Right cardiac atrium (tissue), 5 donors: Measurements from ENCODE around the gene NUB1. TPM values are rescaled to one million over a fixed set of nuclear protein-coding genes. Genes with fewer than 3 reads are reported as not detected.

Source experiments
- ATAC-seq, 2 donors: fragments of 200-7000 bp; cut with Tn5 transposase; one replicate each; pipeline versions ENCODE4 v1.8.0 to v1.9.1; 2020; ENCODE audit warnings: moderate library complexity in 2 of 2, mild to moderate bottlenecking in 1 of 2
- DNase-seq, 3 donors: peaks; one replicate each; pipeline ENCODE4 v3.0.0-alpha.2; 2020
- H3K27ac ChIP-seq: one replicate; pipeline ENCODE4 v1.5.1; 2013; ENCODE audit warnings: mild to moderate bottlenecking, low read length, control low read depth, moderate library complexity
- H3K27me3 ChIP-seq: one replicate; pipeline ENCODE4 v1.6.1; 2013; ENCODE audit not compliant: control insufficient read depth, insufficient read depth
- H3K4me1 ChIP-seq: one replicate; pipeline ENCODE4 v1.6.1; 2013; ENCODE audit warnings: low read length; ENCODE audit not compliant: control insufficient read depth, insufficient read depth
- H3K4me3 ChIP-seq: one replicate; pipeline ENCODE4 v1.5.1; 2013; ENCODE audit warnings: low read length, control low read depth
- H3K9me3 ChIP-seq: one replicate; pipeline ENCODE4 v1.6.1; 2013; ENCODE audit warnings: low read length; ENCODE audit not compliant: control insufficient read depth
- WGBS: extraction: QIAGEN DNeasy Blood & Tissue Kit; methylation state at CpG from one replicate; pipeline ENCODE4 v1.1.7; 2013; 5-methylcytosine and 5-hydroxymethylcytosine counted together
- intact Hi-C, 4 donors: fragments of 100-400 bp; cut with DNase I; formaldehyde crosslinking; loops; one replicate each; pipeline versions ENCODE4 v1.11.0 to v1.14.0; 2022 to 2023
- polyA plus RNA-seq: library from polyadenylated mRNA; stranded (reverse); fragments of 200-250 nt; gene quantifications from one replicate; pipeline ENCODE4 v1.2.3, GENCODE V29; 2013
- total RNA-seq, 4 donors: library from RNA; stranded (reverse); fragmentation: NEBNext Ultra II Directional; extraction: Animal tissue kit (Norgen Biotek cat#: 25700); gene quantifications; one replicate each; pipeline ENCODE4 v1.2.1, GENCODE V29; 2021
- donor health status: healthy with polysubstance abuse.
- donor health status: DM: no; HTN: yes; CAD: no.
- donor health status: DM: no; HTN: no; CAD: no.
- donor health status: DM: no; HTN: yes; CAD: no; lungs with severe emphysema.
- donor health status: DM: yes; HTN: yes; CAD: no.

NUB1 gene
- total and polyA plus RNA-seq, 5 donors, result 24.1 to 42.4 (median 38.6) TPM

- Histone ChIP-seq H3K27me3 (no peaks in the 10 kb centered on the region), H3K9me3 (no peaks in the 10 kb centered on the region), H3K4me3 (no peak overlapping the region), H3K4me1 (no peaks in the 10 kb centered on the region), H3K27ac (no peak overlapping the region)
- WGBS, result 20% methylated on average over 7 of the region's 7 CpGs
- no peak for ATAC-seq
- intact Hi-C loops, result loop anchor here (2.0 to 10.0 kb wide), 4 partner anchors 58 to 182 kb away; partner anchors contain the start of gene SMARCD3 (in 2 of the 4)
- no peak for DNase-seq
These were observed 36.8 kb upstream of the NUB1 start for GRCh38 chr7:151304856-151305255.

GRCh38 chr7:151306374-151306773, 35.2 kb upstream of the NUB1 start:
- ATAC-seq (no peak), DNase-seq (no peak)
- H3K4me1 ChIP-seq, result no peaks in the 10 kb centered on the region
- 87% methylated on average over 8 of the region's 8 CpGs for WGBS
- H3K4me3 ChIP-seq, result no peak overlapping the region
- H3K27me3 ChIP-seq, result no peaks in the 10 kb centered on the region
- H3K9me3 ChIP-seq, result no peaks in the 10 kb centered on the region
- H3K27ac ChIP-seq, result no peak overlapping the region
- intact Hi-C loops, result loop anchor here in 1 of 4 donors (10.0 kb wide), 1 partner anchor 182 kb away; no protein-coding TSS in a partner anchor

- Histone ChIP-seq H3K27me3 (no peaks in the 10 kb centered on the region), H3K4me1 (no peaks in the 10 kb centered on the region), H3K27ac (no peak overlapping the region), H3K9me3 (no peaks in the 10 kb centered on the region), H3K4me3 (no peak overlapping the region)
- no peak for DNase-seq
- intact Hi-C loops, result loop anchor here in 1 of 4 donors (10.0 kb wide), 1 partner anchor 182 kb away; no protein-coding TSS in a partner anchor
- WGBS, result 74% methylated on average over 3 of the region's 3 CpGs
- no peak for ATAC-seq
These were observed 34.8 kb upstream of the NUB1 start for GRCh38 chr7:151306860-151307259.

- Histone ChIP-seq H3K4me1 (no peaks in the 10 kb centered on the region), H3K9me3 (no peaks in the 10 kb centered on the region), H3K4me3 (no peak overlapping the region), H3K27me3 (no peaks in the 10 kb centered on the region), H3K27ac (no peak overlapping the region)
- no peak for ATAC-seq
- intact Hi-C loops, result loop anchor here in 1 of 4 donors (10.0 kb wide), 1 partner anchor 183 kb away; no protein-coding TSS in a partner anchor
- no peak for DNase-seq
- 79% methylated on average over 7 of the region's 7 CpGs for WGBS
These were observed 34.1 kb upstream of the NUB1 start for GRCh38 chr7:151307536-151307935.

GRCh38 chr7:151308256-151308655, 33.4 kb upstream of the NUB1 start:
- intact Hi-C loops, result loop anchor here in 1 of 4 donors (10.0 kb wide), 1 partner anchor 183 kb away; no protein-coding TSS in a partner anchor
- Histone ChIP-seq H3K4me3 (no peak overlapping the region), H3K27me3 (no peaks in the 10 kb centered on the region), H3K9me3 (no peaks in the 10 kb centered on the region), H3K4me1 (no peaks in the 10 kb centered on the region), H3K27ac (no peak overlapping the region)
- DNase-seq, result no peak
- 88% methylated on average over 6 of the region's 6 CpGs for WGBS
- no peak for ATAC-seq

- 87% methylated on average over 8 of the region's 8 CpGs for WGBS
- no peaks in the 10 kb centered on the region for H3K27me3 ChIP-seq
- intact Hi-C loops, result loop anchor here in 1 of 4 donors (10.0 kb wide), 1 partner anchor 184 kb away; no protein-coding TSS in a partner anchor
- no peaks in the 10 kb centered on the region for H3K9me3 ChIP-seq
- ATAC-seq (no peak), DNase-seq (no peak)
- H3K4me1 ChIP-seq, result peaks cover 1% of the 10 kb centered on the region
- H3K27ac ChIP-seq, result no peak overlapping the region
- no peak overlapping the region for H3K4me3 ChIP-seq
These were observed 32.8 kb upstream of the NUB1 start for GRCh38 chr7:151308791-151309190.

- no peak overlapping the region for H3K4me3 ChIP-seq
- WGBS, result 49% methylated on average over 4 of the region's 4 CpGs
- intact Hi-C loops, result loop anchor here in 1 of 4 donors (10.0 kb wide), 1 partner anchor 185 kb away; no protein-coding TSS in a partner anchor
- ATAC-seq (no peak), DNase-seq (no peak)
- H3K9me3 ChIP-seq, result no peaks in the 10 kb centered on the region
- peaks cover 2% of the 10 kb centered on the region for H3K4me1 ChIP-seq
- H3K27ac ChIP-seq, result no peak overlapping the region
- no peaks in the 10 kb centered on the region for H3K27me3 ChIP-seq
These were observed 32.3 kb upstream of the NUB1 start for GRCh38 chr7:151309311-151309710.

GRCh38 chr7:151310578-151310977, 31.0 kb upstream of the NUB1 start:
- ATAC-seq (no peak), DNase-seq (no peak)
- 46% methylated on average over 4 of the region's 4 CpGs for WGBS
- intact Hi-C loops, result no loop called here
- no peak overlapping the region for H3K4me3 ChIP-seq
- no peaks in the 10 kb centered on the region for H3K9me3 ChIP-seq
- H3K27me3 ChIP-seq, result no peaks in the 10 kb centered on the region
- no peak overlapping the region for H3K27ac ChIP-seq
- H3K4me1 ChIP-seq, result peaks cover 2% of the 10 kb centered on the region

- DNase-seq, result no peak
- Histone ChIP-seq H3K27ac (no peak overlapping the region), H3K9me3 (no peaks in the 10 kb centered on the region), H3K27me3 (no peaks in the 10 kb centered on the region), H3K4me1 (peaks cover 2% of the 10 kb centered on the region), H3K4me3 (no peak overlapping the region)
- no peak for ATAC-seq
- intact Hi-C loops, result no loop called here
- 65% methylated on average over 6 of the region's 6 CpGs for WGBS
These were observed 30.2 kb upstream of the NUB1 start for GRCh38 chr7:151311294-151311864.

GRCh38 chr7:151312356-151312755, 29.3 kb upstream of the NUB1 start:
- Histone ChIP-seq H3K4me3 (no peak overlapping the region), H3K27ac (no peak overlapping the region), H3K4me1 (peaks cover 2% of the 10 kb centered on the region), H3K9me3 (no peaks in the 10 kb centered on the region), H3K27me3 (no peaks in the 10 kb centered on the region)
- ATAC-seq (no peak), DNase-seq (no peak)
- WGBS, result 83% methylated on average over 6 of the region's 6 CpGs
- intact Hi-C loops, result no loop called here

GRCh38 chr7:151312831-151313809, 28.5 kb upstream of the NUB1 start:
- H3K4me3 ChIP-seq, result no peak overlapping the region
- peaks cover 2% of the 10 kb centered on the region for H3K4me1 ChIP-seq
- 75% methylated on average over 8 of the region's 8 CpGs for WGBS
- no peak for DNase-seq
- H3K27me3 ChIP-seq, result no peaks in the 10 kb centered on the region
- H3K27ac ChIP-seq, result no peak overlapping the region
- intact Hi-C loops, result no loop called here
- peak in 1 of 2 donors; percentile 25 for ATAC-seq
- H3K9me3 ChIP-seq, result no peaks in the 10 kb centered on the region
